A172 (cell line): Measurements from ENCODE around the gene SYNDIG1. TPM values are rescaled to one million over a fixed set of nuclear protein-coding genes. Genes with fewer than 3 reads are reported as not detected.

Source experiments
- DNase-seq: peaks from one replicate; pipeline ENCODE4 v3.0.0-alpha.2; 2015; ENCODE audit warnings: low spot score
- total RNA-seq: library from RNA; depleted of rRNA; stranded (reverse); fragments of >200 nt; shearing (Covaris generic); gene quantifications from 2 replicates; pipeline ENCODE4 v1.2.3, GENCODE V29; 2014

Gene SYNDIG1
- total RNA-seq, 1 experiment from 2014 or later = 5.2 TPM

GRCh38 chr20:24708411-24709295, 239.2 kb downstream of the SYNDIG1 start:
- no peak for DNase-seq
